Measurements from ENCODE around the gene SLC22A4.

Gene SLC22A4

DNA sequence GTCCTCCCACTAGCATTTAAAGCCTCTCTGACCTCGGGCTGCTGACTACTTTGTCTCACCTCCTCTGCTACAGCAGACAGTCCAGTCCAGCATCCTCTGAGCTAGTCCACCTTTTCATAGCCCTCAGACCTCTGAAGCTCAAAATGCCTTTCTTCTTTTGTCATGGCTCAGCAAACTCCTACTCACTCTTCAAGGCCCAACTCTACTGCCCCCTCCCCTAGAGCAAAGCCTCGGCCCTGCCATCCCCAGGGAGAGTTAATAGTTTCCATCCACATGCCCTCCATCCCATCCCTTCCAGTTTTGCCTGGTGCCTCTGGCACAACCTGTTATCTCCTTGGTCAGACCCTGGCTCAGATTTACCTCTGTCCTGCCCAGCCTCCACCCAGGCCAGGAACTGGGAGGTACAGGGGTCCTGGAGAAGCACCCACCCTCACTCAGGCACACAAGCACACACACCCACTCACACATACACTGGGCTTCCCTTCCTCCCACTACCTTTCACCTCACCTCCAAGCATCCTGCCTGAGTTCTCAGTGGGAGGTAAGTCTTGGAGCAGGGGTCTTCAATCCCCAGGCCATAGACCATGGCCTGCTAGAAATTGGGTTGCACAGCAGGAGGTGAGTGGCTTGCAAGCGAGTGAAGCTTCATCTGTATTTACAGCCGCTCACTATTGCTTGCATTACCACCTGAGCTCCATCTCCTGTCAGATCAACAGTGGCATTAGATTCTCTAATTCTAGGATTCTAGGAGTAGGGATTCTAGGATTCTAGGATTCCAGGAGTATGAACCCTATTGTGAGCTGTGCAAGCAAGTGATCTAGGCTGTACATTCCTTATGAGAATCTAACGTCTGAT is 18.6 kb upstream of the SLC22A4 start:
- no peak for DNase-seq

DNA sequence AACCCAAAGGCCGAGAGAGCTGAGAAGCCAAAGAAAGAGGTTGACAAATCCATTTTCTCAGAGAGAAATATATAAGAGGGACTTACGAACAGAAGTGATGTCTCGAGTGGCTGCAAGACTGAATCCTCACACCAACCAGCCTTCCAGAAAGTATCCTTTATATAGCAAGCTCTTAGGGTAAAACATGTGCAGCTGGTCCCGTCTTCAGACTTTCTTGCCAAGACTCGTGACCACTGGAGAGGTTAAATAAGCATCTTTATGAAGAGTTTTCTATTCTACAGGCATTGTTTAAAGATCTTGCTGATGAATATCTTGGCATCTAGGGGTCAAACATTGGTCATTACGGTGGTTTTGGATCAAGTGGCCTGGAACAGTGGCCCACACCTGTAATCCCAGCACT is 16.9 kb upstream of the SLC22A4 start:
- no peak for DNase-seq

DNA sequence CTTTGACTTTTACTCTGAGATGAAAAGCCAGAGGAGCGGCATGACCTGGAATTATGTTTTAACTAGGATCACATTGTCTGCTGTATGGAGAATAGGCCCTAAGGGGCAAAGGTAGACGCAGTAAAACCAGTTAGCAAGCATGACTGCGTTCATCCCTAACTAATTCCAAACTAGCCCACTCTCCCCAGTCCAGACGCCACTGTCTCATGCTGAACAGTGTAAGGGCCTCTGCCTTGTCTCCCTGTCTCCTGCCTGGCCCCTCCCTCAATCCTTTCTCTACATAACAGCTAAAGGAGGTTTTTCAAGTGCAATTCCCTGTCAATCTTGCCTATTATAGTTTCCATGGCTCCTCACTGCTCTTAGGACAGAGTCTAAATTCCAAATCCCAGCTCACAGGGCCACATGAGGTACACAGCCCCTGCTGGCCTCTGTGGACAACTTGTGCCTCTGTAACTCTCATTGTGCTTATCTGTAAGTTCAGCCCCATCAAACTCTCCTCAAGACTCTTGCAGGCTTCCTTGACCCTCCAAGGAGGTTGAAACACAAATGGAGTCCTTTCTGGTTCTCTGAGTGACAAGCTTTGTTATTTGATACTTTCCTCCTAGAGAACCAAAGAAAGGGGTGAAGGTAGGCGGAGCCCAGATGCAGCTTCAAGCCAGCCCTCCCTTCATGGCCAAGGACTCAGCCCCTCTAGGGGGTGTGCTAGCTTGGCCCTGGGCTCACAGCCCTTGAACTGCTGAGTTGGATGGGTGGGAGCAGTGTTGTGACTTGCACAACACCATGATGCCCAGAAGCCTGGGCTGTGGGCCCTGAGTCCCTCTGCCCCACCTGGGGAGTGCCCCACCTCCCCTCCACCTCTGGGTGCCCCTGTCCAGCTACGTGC is 16.0 kb upstream of the SLC22A4 start:
- DNase-seq, result no peak

DNA sequence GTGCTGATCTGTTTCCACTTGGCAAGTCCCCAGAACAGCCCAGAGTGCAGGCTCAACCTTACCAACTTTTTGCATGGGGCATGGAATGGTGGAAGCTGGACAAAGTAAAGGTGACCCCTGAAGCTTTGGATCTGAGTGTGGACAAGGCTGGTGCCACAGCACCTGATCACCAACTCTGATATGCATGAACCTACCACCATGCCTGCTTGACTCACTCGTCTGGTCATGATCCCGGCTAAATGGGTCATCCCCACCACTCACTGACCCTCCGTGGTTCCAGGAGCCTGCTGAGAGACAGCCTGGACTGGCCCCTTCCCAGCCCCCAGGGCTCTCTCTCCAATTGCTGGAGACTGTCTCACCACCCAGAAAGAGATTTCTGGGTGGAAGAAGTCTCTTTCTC is 14.4 kb upstream of the SLC22A4 start:
- no peak for DNase-seq

DNA sequence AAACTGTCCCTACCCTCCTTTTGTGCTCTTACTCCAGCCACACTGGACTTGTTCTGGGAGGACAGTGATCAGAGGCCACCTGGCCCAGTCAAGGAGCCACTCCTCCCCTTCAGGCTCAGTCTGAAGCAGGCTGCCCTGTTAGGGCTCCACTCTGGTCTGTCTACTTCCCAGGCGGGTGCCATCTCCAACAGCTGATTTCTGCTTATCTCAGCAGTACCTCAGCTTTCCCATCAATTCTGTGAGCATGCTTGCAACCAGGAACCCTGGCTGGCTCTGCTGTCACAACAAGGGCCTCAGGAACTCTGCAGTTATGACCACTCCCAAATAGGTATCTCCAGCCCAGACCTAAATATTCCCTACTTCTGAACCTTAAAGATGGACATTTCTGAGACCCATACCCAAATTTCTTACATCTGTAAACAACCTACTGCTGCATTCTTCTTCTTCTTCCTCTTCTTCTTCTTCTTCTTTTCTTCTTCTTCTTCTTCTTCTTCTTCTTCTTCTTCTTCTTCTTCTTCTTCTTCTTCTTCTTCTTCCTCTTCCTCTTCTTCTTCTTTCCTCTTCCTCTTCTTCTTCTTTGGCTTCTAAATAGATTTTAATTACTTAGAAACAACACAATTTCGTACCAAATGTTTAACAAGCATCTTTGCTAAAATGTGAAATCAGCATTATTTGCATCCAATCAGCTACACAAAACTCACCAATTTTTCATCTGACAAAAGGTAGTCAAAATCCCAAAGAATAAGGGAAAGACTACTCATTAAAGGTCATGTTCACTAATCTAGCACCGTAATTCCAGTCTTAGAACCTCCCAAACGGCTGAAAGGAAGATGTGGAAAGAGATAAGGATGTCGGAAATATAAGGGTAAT is 13.6 kb upstream of the SLC22A4 start:
- no peak for DNase-seq

DNA sequence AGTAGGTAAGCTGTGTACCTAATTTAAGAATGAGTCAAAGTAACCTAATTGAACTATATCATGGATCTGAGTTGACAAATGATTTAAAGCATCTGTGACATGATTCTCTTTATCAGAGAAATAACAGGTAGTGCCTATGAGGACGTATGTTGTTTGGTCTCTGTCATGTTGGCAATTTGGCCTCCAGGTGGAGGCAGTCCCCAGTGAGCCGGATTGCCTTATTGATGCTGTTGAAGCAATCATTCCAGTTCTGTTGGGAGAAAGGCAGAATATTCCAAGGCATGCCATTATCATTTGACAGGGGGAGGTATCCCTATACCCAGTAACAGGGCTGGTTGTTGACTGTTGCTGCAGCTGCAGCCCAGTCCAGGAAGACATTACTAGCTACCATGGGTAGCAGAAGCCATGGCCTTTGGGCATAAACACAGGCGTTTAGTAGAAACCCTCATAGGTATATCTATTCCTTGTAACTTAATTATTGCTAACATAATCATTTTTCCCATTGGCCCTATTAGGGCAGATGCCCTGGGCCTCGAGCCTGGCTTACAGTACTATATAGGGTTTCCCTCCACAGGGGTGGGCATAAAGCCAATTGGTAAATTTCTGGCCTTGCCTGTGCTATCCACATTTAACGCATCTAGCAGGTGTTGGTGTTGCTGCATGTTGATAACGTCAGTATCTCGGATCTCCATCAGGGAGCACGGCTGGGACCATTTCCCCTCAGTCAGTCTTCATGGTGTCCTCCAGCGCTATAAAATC is 12.2 kb upstream of the SLC22A4 start:
- DNase-seq, result no peak

DNA sequence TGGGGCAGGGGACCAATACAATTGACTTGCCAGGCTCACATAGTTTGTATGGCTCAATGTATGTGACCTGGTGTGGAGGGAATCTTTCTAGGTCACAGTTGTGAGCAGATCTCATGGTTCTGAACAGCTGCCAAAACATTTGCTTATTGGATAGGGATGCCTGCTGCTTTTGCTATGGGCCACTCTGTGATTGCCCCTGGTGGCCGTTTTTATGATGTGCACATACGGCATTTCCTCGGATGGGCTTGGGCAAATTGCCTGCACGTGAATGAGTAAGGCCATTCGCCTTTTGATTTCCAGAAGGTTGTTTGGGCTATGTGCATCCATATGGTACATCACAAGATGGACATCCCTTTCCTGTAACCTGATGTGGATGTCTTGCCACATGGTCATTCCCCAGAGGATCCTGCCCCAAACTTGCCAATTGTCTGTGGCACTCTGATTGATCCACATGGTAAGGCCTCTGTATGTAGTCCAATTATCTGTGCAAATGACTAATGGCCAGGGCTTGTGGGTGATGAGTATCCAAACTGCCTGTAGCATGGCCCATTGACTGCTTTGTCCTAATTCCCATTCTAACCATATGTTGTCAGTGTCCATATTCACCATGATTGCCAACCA is 10.7 kb upstream of the SLC22A4 start:
- no peak for DNase-seq

DNA sequence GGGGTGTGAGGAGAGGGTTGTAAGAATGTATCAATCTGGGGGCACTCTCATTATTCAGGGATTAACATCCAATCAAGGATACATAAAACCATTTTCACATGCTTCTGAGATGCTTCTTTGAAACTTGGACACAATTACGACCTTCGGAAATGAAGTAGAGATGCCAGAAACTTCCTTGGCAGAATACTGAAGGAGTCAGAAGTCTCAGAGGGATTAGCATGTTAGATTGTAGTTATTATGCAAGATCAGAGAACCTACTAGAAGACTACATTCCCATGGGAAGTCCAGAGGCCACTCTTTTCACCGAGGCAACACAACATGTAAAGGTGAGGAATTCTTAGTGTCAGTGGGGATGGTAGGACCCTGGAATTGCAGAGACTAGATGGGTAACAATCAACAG is 5.1 kb upstream of the SLC22A4 start:
- DNase-seq, result no peak

DNA sequence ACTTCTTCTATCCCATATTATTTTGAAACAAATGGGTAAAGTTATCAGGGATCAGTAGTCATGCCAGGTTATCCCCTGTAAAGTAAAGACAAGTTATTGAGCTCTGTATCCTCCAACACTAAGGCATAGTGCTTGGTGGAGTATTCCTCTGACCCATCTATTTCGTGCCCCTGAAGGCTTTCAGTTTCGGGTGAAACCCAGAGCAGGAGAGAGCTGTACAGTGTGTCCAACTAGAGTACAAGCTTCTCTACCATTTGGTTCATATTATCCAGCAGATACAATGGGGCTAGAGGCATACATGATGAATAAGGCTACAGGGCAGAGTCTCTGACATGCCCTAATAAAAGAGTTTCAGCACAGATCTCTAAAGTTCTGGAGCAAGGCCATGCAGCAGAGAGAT is 3.2 kb upstream of the SLC22A4 start:
- no peak for DNase-seq

DNA sequence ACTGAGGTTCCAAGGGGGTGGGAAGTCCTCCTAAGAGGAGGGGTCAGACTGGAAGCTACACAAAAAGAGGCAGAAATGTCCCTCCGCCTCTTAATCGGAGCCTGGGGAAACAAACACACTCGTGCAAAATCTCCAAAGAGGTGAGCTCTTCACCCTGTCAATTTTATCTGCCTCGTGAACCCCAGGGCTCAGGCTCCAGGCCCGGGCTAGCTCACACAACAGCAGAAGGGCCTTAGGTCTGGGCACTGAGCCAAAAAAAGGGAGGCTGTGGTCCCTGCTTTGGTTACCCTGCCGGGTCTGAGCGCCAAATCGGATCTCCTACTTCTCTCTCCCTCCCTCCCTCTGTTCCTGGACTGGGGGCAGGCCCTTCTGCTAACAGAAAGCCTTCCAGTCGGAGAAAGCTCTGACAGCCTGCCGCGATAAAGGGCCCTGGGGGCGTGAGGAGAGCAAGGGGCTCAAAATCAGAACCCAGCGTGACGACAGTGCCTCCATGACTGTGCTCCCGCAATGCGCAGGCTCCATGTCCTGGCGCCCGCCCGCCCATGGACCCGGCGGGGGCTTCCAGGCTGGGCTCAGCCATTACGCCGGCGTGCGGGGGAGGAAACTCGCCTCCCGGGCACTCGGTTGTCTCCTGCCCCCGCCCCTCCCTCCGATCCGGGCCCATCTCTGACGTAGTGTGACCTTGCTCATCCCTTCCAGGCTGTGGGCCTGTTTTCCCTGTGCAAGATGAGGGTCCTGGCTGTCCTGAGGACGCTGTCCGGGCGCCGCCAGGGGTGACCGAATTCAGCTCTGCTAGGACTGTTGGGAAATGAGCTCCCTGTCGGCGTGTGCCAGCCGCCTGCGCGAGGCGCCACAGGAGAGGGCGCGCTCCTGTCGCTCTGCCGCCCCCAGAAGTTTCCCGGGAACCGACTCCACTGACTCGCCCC is 865 bp upstream of the SLC22A4 start:
- peak; percentile 64 for DNase-seq

DNA sequence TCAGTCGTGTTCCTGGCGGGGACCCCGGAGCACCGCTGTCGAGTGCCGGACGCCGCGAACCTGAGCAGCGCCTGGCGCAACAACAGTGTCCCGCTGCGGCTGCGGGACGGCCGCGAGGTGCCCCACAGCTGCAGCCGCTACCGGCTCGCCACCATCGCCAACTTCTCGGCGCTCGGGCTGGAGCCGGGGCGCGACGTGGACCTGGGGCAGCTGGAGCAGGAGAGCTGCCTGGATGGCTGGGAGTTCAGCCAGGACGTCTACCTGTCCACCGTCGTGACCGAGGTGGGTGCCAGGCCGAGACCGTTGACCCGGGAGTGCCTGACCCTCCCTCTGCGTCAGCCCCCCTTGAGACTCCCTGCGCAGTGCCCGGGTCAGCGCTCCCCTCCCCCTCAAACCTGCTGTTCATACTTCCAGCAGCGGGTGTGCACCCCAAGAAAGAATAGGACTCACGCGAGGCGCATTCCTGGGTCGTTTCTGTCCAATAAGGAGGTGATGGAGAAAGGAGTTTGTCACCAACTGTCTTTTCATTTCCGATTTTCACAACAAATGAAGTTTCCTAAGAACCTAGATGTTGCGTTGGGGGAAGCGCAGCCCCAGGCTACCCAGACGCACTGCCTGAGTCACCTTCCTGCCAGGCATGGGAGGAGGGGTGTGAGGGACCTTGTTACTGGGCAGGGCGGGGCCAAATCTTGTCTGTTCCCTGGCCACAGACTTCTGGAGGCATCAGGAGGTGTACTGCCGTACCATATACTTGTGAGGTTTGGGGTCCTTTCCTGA is 722 bp downstream of the SLC22A4 start:
- DNase-seq, result peak; percentile 39

DNA sequence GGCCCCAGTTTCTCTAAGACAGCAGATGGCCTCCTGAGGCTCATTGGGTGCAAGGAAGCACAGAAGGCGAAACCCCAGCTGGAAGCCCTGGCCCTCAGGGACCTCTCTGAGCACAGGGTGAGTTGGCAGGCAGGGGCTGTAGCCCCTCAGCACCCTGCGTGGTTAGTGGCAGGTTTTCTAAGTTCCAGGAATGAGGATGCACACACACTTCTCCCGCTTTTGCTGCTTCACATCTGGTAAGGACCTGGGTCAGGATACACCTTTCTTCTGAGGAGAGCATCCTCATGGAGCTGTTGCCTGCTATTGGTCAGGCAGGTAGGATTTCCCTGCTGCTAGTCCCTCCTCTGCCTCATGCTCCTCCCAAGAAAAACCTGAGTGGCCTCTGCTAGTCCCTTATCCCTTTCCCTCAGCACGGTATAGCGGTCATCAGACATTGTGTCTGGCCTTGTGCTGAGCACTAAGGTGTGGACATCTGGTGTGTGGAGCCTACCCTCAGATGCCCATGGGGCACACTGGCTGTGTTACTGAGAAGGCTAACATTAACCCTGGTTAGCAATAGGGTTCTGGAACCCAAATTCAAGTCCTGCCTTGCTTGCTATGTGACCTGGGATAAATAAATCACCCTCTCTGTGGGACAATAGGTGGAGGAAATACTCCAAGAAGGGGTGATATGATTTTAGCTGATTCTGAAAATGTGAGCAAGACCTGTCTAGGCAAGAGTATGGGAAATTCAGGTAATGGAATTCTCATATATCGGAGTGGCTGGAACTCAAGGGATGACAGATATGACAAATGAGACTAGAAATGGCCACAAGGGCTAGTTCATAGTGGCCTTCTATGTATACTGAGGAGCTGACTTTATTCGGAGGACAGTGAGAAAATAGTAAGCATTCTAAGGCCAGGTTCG is 1.6 kb downstream of the SLC22A4 start:
- no peak for DNase-seq

DNA sequence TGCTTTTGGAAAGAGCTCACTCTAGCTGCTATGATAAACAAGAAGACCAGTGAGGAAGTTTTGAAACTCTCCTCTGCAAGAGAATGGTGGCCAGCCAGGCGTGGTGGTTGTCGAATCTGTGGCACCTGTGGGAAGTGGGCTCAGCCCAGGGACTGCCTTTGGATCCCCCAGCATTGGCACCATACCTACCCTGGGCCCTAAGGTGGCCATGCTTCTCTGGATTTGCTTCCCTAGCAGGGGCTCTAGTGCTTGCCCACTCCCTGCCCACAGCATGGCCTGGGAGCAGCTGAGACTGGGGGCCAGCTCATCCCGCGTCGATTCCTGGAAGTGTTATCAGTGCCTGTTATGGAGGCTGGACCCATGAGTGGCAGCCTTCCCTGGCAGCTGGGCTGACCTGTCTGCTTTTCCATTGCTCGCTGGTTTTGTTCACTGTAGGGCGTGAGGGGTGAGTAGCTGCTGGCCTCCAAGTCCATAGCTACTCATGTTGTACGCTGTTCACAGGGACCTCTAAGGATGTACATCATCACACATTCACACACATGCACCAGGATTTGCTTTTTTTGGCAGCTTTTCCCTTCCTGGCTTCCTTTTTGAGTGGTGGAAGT is 2.3 kb downstream of the SLC22A4 start:
- DNase-seq, result no peak

DNA sequence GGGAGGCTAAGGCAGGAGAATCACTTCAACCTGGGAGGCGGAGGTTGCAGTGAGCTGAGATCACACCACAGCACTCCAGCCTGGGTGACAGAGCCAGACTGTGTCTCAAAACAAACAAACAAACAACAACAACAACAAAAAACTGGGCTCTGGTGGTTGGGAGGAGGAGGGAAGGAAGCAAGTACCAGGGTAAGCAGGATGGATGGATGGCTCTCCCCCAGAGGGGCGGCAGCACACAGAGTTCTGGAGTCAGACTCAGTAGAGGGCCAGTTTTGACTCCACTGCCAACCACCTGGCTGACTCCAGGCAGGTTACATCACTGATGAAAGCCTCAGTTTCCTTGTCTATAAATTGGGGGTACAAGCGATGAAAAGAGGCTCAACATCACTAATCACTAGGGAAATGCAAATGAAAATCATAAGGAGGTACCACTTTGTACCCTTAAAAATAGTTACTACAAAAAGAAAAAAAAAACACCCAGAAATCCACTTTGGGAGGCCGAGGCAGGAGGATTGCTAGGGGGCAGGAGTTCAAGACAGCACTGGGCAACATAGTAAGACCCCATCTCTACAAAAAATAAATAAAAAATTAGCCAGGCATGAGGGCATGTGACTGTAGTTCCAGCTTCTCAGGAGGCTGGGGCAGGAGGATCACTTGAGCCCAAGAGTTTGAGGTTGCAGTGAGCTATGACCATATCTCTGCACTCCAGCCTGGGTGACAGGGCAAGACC is 3.2 kb downstream of the SLC22A4 start:
- no peak for DNase-seq

DNA sequence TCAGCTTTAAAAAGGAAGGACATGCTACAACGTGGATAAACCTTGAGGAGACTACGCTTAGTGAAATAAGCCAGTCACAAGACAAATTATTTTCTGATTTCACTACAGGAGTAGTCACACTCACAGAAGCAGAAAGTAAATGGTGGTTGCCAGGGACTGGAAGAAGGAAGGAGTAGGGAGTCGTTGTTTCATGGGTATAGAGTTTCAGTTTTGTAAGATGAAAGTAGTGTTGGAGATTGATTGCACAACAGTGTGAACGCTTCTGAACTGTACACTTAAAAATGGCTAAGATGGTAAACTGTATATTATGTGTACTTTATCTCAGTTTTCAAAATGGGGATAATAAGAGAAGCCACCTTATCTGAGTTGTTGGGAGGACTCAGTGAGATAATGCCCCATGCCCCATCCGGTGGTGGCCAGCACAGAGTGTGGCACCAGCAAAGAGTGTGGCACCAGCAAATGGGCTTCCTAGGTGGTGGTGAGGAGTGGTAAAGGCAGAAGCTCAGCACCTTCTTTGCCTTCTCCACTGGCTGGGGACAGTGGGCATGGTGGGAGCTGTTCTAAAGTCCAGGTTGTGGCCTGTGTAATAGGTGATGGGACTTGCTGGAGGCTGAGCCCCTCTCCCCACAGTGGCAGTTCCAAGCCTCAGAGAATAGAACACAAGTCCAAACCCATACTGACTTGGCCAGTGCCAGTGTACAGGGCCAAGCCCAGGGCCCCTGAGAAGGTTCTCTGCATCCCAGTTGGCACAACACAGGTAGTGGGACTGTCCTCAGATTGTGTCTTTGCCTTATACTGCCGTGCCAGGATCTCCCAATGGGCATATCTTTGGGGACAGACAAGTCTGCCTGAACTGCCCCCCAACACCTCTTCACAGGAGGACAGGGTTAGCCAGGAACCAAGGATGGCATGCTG is 4.4 kb downstream of the SLC22A4 start:
- DNase-seq, result no peak

DNA sequence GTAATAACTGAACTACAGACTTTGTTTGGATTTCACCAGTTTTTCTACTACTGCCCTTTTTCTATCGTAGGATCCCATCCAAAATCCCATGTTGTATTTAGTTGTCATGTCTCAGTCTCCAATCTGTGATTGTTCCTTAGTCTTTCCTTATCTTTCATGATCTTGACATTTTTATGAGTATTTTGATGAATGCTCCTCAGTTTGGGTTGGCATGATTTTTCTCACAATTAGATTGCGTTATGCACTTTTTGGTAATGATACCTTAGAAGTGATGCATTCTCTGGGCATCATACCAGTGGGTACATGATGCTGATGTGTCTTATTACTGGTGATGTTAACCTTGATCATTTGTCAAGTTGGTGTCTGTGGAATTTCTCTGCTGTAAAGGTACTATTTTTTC is 5.7 kb downstream of the SLC22A4 start:
- DNase-seq, result no peak

Data from kidney glomerular epithelial cell (primary cell).